Keratinocyte (primary cell): ENCODE results near the gene ITGA11. TPM values are rescaled to one million over a fixed set of nuclear protein-coding genes. Genes with fewer than 3 reads are reported as not detected.

ENCODE experiments used
- DNase-seq: peaks from one replicate; pipeline ENCODE4 v3.0.0-alpha.2; 2011; ENCODE audit warnings: low read depth, missing footprints, low spot score
- FAIRE-seq: peaks from 2 replicates; lab custom pipeline; 2011; peaks lifted over from hg19 to GRCh38; lab: Jason Lieb, UNC
- H2AFZ ChIP-seq: 2 replicates; pipeline ENCODE4 v1.6.0; 2012; ENCODE audit warnings: low read length, control low read depth, inconsistent platforms; ENCODE audit not compliant: control insufficient read depth
- H3K27ac ChIP-seq: 2 replicates; pipeline ENCODE4 v1.5.1; 2011; ENCODE audit warnings: low read length; ENCODE audit not compliant: control insufficient read depth, insufficient read depth
- H3K27me3 ChIP-seq: 3 replicates; pipeline ENCODE4 v1.6.0; 2011; ENCODE audit warnings: low read length; ENCODE audit not compliant: control insufficient read depth, insufficient read depth; ENCODE audit errors: extremely low read depth
- H3K36me3 ChIP-seq, 2 experiments: 2 replicates in 1 of 2; 3 replicates in 1 of 2; pipeline ENCODE4 v1.5.1; 2011; ENCODE audit warnings: low read length in 2 of 2, mild to moderate bottlenecking in 1 of 2; ENCODE audit not compliant: control insufficient read depth in 2 of 2, insufficient read depth in 2 of 2; ENCODE audit errors: extremely low read depth in 1 of 2
- H3K4me1 ChIP-seq: 3 replicates; pipeline ENCODE4 v1.5.1; 2011; ENCODE audit warnings: low read length; ENCODE audit not compliant: control insufficient read depth, insufficient read depth; ENCODE audit errors: extremely low read depth
- H3K4me2 ChIP-seq: 3 replicates; pipeline ENCODE4 v1.6.0; 2011; ENCODE audit warnings: low read depth, low read length; ENCODE audit not compliant: control insufficient read depth, insufficient read depth; ENCODE audit errors: extremely low read depth
- H3K4me3 ChIP-seq, 3 experiments: fragments of 200-600 bp in 1 of 3; sonication (generic) in 1 of 3; 2 replicates in 2 of 3; 3 replicates in 1 of 3; pipeline ENCODE4 v1.5.1; 2011 to 2016; ENCODE audit warnings: low read length in 3 of 3, mild to moderate bottlenecking in 3 of 3, control low read depth in 2 of 3, inconsistent platforms in 1 of 3, low read depth in 1 of 3, mixed read lengths in 1 of 3, mixed run types in 1 of 3, moderate library complexity in 1 of 3; ENCODE audit not compliant: control insufficient read depth in 2 of 3, insufficient read depth in 2 of 3; ENCODE audit errors: extremely low read depth in 1 of 3
- H3K79me2 ChIP-seq: 2 replicates; pipeline ENCODE4 v1.6.0; 2012; ENCODE audit warnings: low read length; ENCODE audit not compliant: control insufficient read depth, insufficient read depth
- H3K9ac ChIP-seq: 3 replicates; pipeline ENCODE4 v1.6.0; 2011; ENCODE audit warnings: low read length; ENCODE audit not compliant: control insufficient read depth, insufficient read depth; ENCODE audit errors: extremely low read depth
- H3K9me1 ChIP-seq: 3 replicates; pipeline ENCODE4 v1.6.0; 2011; ENCODE audit warnings: low read length; ENCODE audit not compliant: control insufficient read depth, insufficient read depth; ENCODE audit errors: extremely low read depth
- H3K9me3 ChIP-seq: 2 replicates; pipeline ENCODE4 v1.5.1; 2012; ENCODE audit warnings: low read depth, low read length; ENCODE audit not compliant: control insufficient read depth
- H4K20me1 ChIP-seq: 3 replicates; pipeline ENCODE4 v1.6.0; 2011; ENCODE audit warnings: low read length; ENCODE audit not compliant: control insufficient read depth, insufficient read depth; ENCODE audit errors: extremely low read depth
- EZH2 ChIP-seq: IDR thresholded peaks from one replicate; pipeline ENCODE4 v1.6.1; 2012; ENCODE audit warnings: inconsistent platforms, mild to moderate bottlenecking, low read length, moderate library complexity
- dilution Hi-C: fragments of 300-500 bp; cut with MboI; formaldehyde crosslinking; loops from one replicate; pipeline ENCODE4 v1.7.0; 2020; ENCODE audit warnings: low sequenced_read_pairs; ENCODE audit not compliant: extremely low pct_ligation_motif_present
- polyA plus RNA-seq, 5 experiments: library from polyadenylated mRNA; depleted of rRNA in 3 of 5; stranded (reverse) in 3 of 5; stranded (forward) in 1 of 5; unstranded in 1 of 5; fragments of >200 nt; gene quantifications; 1 replicate in 1 of 5; 2 replicates in 3 of 5; 3 replicates in 1 of 5; pipeline versions ENCODE4 v1.2.1 to v1.2.3, GENCODE V29; 2011 to 2012; ENCODE audit warnings: missing spikeins in 2 of 5, low read depth in 1 of 5, low replicate concordance in 1 of 5
- TF ChIP-seq, protein P1 (sequence below), 3 experiments: IDR thresholded peaks in 1 of 3; conservative IDR thresholded peaks in 1 of 3; optimal IDR thresholded peaks in 1 of 3; 2 replicates in 2 of 3; 3 replicates in 1 of 3; pipeline versions ENCODE3 to v1.5.1; 2011; ENCODE audit warnings: low read length in 3 of 3, mild to moderate bottlenecking in 3 of 3, moderate library complexity in 2 of 3, control low read depth in 1 of 3, inconsistent platforms in 1 of 3; ENCODE audit not compliant: insufficient read depth in 2 of 3; ENCODE audit errors: extremely low read depth in 1 of 3

Gene ITGA11
- polyA plus RNA-seq, 1 donor (not counting 4 experiments of a cell fraction or from before 2014, with no cell fraction given): not detected

DNA sequence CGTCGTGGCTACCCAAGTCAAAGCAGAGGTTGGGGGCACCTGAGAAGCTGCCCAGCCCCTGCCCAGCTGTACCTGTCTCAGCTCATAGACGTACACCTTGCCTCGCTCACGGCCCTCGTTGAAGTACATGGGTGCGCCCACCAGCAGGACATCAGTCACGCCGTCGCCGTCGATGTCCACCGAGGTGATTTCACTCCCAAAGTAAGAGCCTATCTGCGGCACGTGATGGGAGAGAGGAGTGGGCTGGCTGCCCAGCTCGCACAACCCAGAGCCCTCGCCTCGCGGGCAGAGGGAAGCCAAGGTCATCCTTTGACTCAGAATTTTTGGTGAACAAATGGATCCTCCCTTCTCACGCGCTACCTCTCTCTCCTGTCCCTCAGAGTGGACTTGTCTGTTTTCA, 99.7 kb downstream of the ITGA11 start:
- no peak for FAIRE-seq
- TF ChIP-seq, protein P1, sequence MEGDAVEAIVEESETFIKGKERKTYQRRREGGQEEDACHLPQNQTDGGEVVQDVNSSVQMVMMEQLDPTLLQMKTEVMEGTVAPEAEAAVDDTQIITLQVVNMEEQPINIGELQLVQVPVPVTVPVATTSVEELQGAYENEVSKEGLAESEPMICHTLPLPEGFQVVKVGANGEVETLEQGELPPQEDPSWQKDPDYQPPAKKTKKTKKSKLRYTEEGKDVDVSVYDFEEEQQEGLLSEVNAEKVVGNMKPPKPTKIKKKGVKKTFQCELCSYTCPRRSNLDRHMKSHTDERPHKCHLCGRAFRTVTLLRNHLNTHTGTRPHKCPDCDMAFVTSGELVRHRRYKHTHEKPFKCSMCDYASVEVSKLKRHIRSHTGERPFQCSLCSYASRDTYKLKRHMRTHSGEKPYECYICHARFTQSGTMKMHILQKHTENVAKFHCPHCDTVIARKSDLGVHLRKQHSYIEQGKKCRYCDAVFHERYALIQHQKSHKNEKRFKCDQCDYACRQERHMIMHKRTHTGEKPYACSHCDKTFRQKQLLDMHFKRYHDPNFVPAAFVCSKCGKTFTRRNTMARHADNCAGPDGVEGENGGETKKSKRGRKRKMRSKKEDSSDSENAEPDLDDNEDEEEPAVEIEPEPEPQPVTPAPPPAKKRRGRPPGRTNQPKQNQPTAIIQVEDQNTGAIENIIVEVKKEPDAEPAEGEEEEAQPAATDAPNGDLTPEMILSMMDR (optimal IDR thresholded peaks at IDR 0.05 in 1 of 3, IDR thresholded peaks at IDR 0.05 in 1 of 3, conservative IDR thresholded peaks at IDR 0.05 in 1 of 3; ENCODE audit: extremely low read depth in 1 of 3, insufficient read depth in 2 of 3, low read length in 3 of 3): no peak
- no peak for TF ChIP-seq EZH2
- Histone ChIP-seq H3K36me3 (no peaks in the 10 kb centered on the region), H3K27me3 (peaks cover 25% of the 10 kb centered on the region), H3K4me1 (peaks cover 5% of the 10 kb centered on the region), H2AFZ (no peak overlapping the region), H4K20me1 (no peaks in the 10 kb centered on the region), H3K9me1 (no peaks in the 10 kb centered on the region), H3K79me2 (no peaks in the 10 kb centered on the region), H3K9me3 (no peaks in the 10 kb centered on the region), H3K4me3 (no peak overlapping the region), H3K4me2 (no peak overlapping the region), H3K27ac (no peak overlapping the region), H3K9ac (no peak overlapping the region)
- dilution Hi-C loops: no loop called here
- no peak for DNase-seq

DNA sequence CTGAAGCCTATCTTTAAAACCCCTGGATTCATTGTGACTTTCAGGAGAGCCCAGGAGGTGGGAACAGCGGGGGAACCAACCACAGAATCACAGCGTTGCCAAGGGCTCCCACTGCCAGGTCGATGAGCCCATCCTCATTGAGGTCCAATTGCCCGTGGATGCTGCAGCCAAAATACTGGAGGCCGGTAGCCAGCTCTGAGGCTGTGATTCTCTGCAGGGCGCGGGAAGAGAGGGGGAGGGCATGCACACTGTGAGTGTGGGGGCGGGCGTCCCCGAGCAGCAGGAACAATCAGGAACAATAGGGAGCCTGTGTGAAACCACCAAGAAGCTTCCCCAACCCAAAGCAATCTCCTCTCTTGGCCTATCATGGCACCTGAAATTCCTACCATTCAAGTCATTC, 101.1 kb downstream of the ITGA11 start:
- dilution Hi-C loops: no loop called here
- FAIRE-seq: no peak
- peaks cover 5% of the 10 kb centered on the region for H3K4me1 ChIP-seq

More for the DNA sequence above, 101.1 kb downstream of the ITGA11 start:
- Histone ChIP-seq H3K4me2 (no peak overlapping the region), H3K4me3 (no peak overlapping the region), H2AFZ (no peak overlapping the region), H3K27me3 (peaks cover 38% of the 10 kb centered on the region), H3K36me3 (no peaks in the 10 kb centered on the region), H3K79me2 (no peaks in the 10 kb centered on the region), H4K20me1 (no peaks in the 10 kb centered on the region), H3K9ac (no peak overlapping the region), H3K9me1 (no peaks in the 10 kb centered on the region), H3K9me3 (no peaks in the 10 kb centered on the region), H3K27ac (no peak overlapping the region)
- no peak for DNase-seq
- TF ChIP-seq EZH2: no peak
- TF ChIP-seq, protein P1 (optimal IDR thresholded peaks at IDR 0.05 in 1 of 3, IDR thresholded peaks at IDR 0.05 in 1 of 3, conservative IDR thresholded peaks at IDR 0.05 in 1 of 3; ENCODE audit: extremely low read depth in 1 of 3, insufficient read depth in 2 of 3, low read length in 3 of 3): no peak
